NCI-H1436 (cell line): Measurements from ENCODE around the gene TMEM129.
"Not testable (repeated sequence)": the region's sequence is repeated elsewhere in the genome, so short reads cannot be mapped to it uniquely, and the experiment has no call there.

Experiments
- DNase-seq: peaks from one replicate; lab custom pipeline; 2025; lab: John Stamatoyannopoulos, UW

Gene TMEM129

GRCh38 chr4:1695913-1696312, 25.2 kb downstream of the TMEM129 start:
- no peak for DNase-seq

GRCh38 chr4:1693131-1693896, 27.8 kb downstream of the TMEM129 start:
- peak; percentile 73 for DNase-seq

- DNase-seq: no peak
Measured at GRCh38 chr4:1691737-1692373, 29.3 kb downstream of the TMEM129 start.

GRCh38 chr4:1690698-1691097, 30.4 kb downstream of the TMEM129 start:
- DNase-seq: no peak

- no peak for DNase-seq
Measured at GRCh38 chr4:1686440-1687036, 34.6 kb downstream of the TMEM129 start.

GRCh38 chr4:1685235-1686150, 35.6 kb downstream of the TMEM129 start:
- DNase-seq: no peak

GRCh38 chr4:1684506-1685234, 36.5 kb downstream of the TMEM129 start:
- DNase-seq: no peak

GRCh38 chr4:1683736-1684505, 37.2 kb downstream of the TMEM129 start, which contains the start of gene FAM53A:
FAM53A (minus strand) TSS chr4:1684313; CDS start chr4:1668741, 15,572 bp downstream.
- DNase-seq: peak; percentile 83

- no peak for DNase-seq
Measured at GRCh38 chr4:1683261-1683735, 37.8 kb downstream of the TMEM129 start.

- no peak for DNase-seq
Measured at GRCh38 chr4:1682860-1683259, 38.3 kb downstream of the TMEM129 start.

GRCh38 chr4:1678244-1678643, 42.9 kb downstream of the TMEM129 start:
- no peak for DNase-seq

- DNase-seq: no peak
Measured at GRCh38 chr4:1676605-1677525, 44.3 kb downstream of the TMEM129 start.

- DNase-seq: no peak
Measured at GRCh38 chr4:1675802-1676137, 45.4 kb downstream of the TMEM129 start.

- no peak for DNase-seq
Measured at GRCh38 chr4:1675136-1675801, 45.9 kb downstream of the TMEM129 start.

- no peak for DNase-seq
Measured at GRCh38 chr4:1674682-1675081, 46.4 kb downstream of the TMEM129 start.

- DNase-seq: no peak
Measured at GRCh38 chr4:1673671-1674070, 47.5 kb downstream of the TMEM129 start.

GRCh38 chr4:1671011-1671410, 50.1 kb downstream of the TMEM129 start:
- not testable (repeated sequence) for DNase-seq

GRCh38 chr4:1670279-1670678, 50.8 kb downstream of the TMEM129 start:
- DNase-seq: no peak

GRCh38 chr4:1669850-1670249, 51.3 kb downstream of the TMEM129 start:
- DNase-seq: no peak
